D721Med (cell line): ENCODE data around the gene ATG10.

Experiments
- DNase-seq: peaks from one replicate; pipeline ENCODE4 v3.0.0; 2011; ENCODE audit warnings: low spot score; ENCODE audit not compliant: insufficient read length
- FAIRE-seq: peaks from 2 replicates; lab custom pipeline; 2011; peaks lifted over from hg19 to GRCh38; lab: Jason Lieb, UNC
- TF ChIP-seq, protein P1 (sequence below): IDR thresholded peaks from 2 replicates; pipeline ENCODE4 v1.5.1; 2012; ENCODE audit warnings: mild to moderate bottlenecking, control low read depth; ENCODE audit not compliant: insufficient read depth; ENCODE audit errors: missing control alignments

The ATG10 gene

DNA sequence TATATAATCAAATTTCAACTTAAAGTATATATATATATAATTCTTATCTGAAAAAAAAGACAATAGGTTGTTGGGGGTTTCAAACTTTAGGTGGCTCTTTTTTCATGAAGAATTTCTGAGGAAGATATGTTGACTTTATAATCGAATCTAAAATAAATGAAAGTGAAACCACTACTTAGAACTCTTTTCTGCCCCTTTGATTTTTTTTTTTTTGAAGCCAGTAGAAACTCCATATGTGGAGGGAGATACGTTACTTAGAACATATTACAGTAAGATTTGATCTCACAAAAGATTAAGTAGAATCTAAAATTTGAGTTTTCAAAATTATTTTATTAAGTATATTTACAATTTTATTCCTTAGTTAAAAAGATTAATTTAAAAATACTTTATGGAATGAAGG is 96.9 kb downstream of the ATG10 start:
- TF ChIP-seq, protein P1, sequence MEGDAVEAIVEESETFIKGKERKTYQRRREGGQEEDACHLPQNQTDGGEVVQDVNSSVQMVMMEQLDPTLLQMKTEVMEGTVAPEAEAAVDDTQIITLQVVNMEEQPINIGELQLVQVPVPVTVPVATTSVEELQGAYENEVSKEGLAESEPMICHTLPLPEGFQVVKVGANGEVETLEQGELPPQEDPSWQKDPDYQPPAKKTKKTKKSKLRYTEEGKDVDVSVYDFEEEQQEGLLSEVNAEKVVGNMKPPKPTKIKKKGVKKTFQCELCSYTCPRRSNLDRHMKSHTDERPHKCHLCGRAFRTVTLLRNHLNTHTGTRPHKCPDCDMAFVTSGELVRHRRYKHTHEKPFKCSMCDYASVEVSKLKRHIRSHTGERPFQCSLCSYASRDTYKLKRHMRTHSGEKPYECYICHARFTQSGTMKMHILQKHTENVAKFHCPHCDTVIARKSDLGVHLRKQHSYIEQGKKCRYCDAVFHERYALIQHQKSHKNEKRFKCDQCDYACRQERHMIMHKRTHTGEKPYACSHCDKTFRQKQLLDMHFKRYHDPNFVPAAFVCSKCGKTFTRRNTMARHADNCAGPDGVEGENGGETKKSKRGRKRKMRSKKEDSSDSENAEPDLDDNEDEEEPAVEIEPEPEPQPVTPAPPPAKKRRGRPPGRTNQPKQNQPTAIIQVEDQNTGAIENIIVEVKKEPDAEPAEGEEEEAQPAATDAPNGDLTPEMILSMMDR, result no peak
- no peak for DNase-seq
- no peak for FAIRE-seq

DNA sequence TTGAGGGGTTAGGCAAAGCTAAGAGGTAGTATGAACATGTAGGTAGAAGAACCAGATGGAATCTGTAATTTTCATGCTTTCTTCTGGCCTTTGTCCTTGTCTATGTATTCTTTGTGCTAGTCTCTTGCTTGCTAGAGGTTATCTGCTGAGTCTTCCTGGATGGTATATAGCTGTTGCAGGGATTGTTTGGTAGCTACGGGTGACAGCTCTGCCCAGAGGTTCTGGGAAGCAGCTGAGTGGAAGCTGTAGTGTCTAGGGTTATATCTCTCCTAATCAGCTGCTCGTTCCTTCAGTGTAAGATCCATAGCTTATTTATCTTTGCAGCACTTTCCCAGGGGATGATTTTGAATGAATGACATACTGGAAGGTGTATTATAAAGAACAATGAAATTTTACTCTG is 100.3 kb downstream of the ATG10 start:
- no peak for FAIRE-seq

DNA sequence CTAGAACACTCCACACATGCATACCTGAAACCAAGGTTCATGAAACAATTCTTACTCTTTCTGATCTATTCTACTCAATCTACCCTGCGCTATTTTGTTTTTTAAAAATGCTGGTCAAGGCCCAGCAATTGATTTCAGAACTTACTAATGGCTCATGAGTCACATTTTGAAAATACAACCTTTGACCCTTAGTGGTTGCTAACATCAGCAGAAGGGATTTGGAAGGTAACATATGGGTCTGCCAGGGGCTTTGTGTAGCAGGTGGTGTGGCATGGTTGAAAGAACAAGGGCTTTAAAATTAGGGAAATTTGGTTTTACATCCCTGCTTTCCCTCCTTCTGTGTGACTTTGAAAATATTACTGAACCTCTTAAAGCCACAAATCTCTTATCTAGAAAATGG is 101.4 kb downstream of the ATG10 start:
- TF ChIP-seq, protein P1, result no peak
- DNase-seq (no peak), FAIRE-seq (no peak)

More for the DNA sequence above, 100.3 kb downstream of the ATG10 start:
- no peak for DNase-seq
- TF ChIP-seq, protein P1, result no peak

DNA sequence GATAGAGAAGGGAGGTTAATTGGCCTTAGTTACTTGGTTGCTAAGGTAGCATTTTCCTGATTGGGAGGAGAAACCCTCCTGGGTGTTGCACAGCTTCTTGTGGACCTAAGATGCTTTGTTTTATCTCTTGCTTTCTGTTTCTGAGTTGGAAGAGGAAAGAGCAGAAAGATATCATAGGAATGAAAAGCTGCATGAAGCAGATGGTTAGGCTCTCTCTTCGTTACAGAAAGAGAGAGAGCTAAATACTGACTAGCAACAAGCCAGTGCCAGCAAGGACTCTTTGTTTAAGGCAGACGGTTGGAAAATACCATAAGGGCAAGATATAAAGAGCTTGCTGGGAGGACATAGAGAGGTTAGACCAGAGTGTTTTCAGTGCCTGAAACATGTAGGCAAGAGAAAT is 103.1 kb downstream of the ATG10 start:
- no peak for FAIRE-seq
- DNase-seq, result no peak
- TF ChIP-seq, protein P1, result no peak

DNA sequence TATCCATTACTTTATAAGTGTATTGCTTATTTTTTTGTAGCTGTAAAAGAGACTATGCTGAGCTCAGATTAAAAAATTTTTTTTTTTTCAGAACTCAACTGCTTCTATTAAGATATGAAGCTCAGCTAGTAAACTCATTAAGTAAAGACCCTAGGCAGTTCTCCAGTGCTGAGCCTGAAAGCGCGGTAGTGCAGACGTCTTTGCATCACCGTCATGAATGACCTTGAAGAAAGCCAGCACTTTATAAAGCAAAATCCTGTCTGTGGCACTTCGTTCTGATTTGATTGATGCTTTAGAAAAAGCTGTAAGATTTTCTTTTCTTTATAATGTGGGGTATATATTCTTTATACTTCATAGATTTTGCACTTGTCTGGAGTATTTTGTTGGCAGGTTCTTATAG is 105.7 kb downstream of the ATG10 start:
- TF ChIP-seq, protein P1, result no peak
- FAIRE-seq (no peak), DNase-seq (no peak)

DNA sequence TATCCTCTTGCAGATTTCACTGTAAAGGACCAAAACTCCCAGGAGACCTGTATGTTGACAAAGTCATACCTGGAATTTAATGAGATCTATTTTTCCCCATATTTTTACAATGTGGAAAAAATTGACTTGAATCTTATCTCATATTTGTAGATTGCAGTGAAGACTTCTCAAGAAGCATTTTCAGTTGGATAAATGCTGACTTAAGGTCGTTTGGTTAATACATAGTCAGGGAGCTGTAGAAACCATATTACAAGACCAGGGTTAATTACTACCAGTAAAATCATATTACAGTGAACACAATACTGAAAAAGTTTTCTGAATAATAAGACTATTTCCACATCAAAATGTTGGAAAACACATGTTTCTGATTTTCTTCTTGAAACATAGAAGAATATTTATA is 119.8 kb downstream of the ATG10 start:
- TF ChIP-seq, protein P1, result no peak
- DNase-seq (no peak), FAIRE-seq (no peak)

DNA sequence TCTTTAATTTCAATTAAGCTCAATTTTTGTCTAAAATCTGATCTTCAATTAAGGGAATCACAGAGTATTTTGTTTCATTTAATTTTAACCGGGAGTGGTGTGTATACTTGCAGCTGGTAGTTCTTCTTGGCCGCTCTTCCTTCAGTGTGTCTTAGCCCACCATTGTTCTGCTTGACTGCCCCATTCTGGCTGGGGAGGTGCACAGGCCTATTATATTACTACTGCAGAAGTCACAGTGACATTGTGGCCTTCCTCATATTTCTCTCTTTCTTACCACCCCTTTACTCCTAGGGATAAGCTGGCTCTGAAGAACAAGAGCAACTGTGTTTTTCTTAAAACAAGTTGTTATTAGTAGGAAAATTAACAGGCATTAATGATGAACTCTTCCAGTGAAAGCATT is 123.7 kb downstream of the ATG10 start:
- TF ChIP-seq, protein P1, result no peak
- FAIRE-seq (no peak), DNase-seq (no peak)
